ENCODE data around the gene MOGAT1. TPM values are rescaled to one million over a fixed set of nuclear protein-coding genes. Genes with fewer than 3 reads are reported as not detected.

Gene MOGAT1
- total RNA-seq, 1 experiment from 2014 or later, result not detected

DNA sequence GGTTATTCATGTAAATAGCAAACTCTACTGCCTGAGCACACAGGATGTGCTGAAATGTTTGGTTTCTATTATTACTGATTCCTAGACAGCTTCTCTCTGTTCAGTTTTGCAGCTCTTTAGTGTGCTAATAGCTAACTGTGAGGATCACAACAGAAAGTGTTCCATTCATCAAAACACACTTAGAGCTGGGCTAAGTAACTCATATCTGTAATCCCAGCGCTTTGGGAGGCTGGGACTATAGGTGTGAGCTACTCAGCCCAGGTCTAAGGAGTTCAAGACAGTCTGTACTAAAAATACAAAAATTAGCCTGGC lies 63.2 kb downstream of the MOGAT1 start:
- Histone ChIP-seq H2BK12ac (ENCODE audit: insufficient read length, low read depth, low read length) (no peak overlapping the region), H3K18ac (ENCODE audit: insufficient read length, low read depth, low read length) (no peak overlapping the region), H2AFZ (ENCODE audit: low read length) (no peak overlapping the region), H4K5ac (ENCODE audit: insufficient read length, low read depth, low read length) (no peak overlapping the region), H3K9ac (ENCODE audit: extremely low read depth, insufficient read length, low read length) (no peak overlapping the region), H3K79me1 (ENCODE audit: insufficient read depth, low read depth, low read length, poor library complexity, severe bottlenecking) (no peaks in the 10 kb centered on the region), H2AK5ac (ENCODE audit: insufficient read length, low read length) (no peak overlapping the region), H3K23me2 (ENCODE audit: insufficient read length, low read depth, low read length, poor library complexity, severe bottlenecking) (no peaks in the 10 kb centered on the region), H3K14ac (ENCODE audit: insufficient read depth, low read length) (no peak overlapping the region), H3T11ph (ENCODE audit: low read length) (no peak overlapping the region), H4K20me1 (ENCODE audit: control insufficient read depth, insufficient read depth, insufficient read length) (no peaks in the 10 kb centered on the region), H2BK15ac (ENCODE audit: low read depth, low read length) (no peak overlapping the region), H3K4ac (ENCODE audit: low read depth, low read length) (no peak overlapping the region), H3K9me3 (ENCODE audit: control insufficient read depth, low read depth, low read length) (no peaks in the 10 kb centered on the region), H3K27ac (ENCODE audit: insufficient read length, low read depth, low read length) (no peak overlapping the region), H2BK5ac (ENCODE audit: insufficient read length, low read length) (no peak overlapping the region), H3K4me1 (ENCODE audit: insufficient read depth, low read length) (no peaks in the 10 kb centered on the region), H3K56ac (ENCODE audit: insufficient read length, low read depth, low read length) (no peak overlapping the region), H3K79me2 (ENCODE audit: insufficient read depth, low read length) (no peaks in the 10 kb centered on the region), H3K27me3 (ENCODE audit: insufficient read depth, low read length) (no peaks in the 10 kb centered on the region), H2BK20ac (ENCODE audit: low read depth, low read length, poor library complexity, severe bottlenecking) (no peak overlapping the region), H2BK120ac (ENCODE audit: low read depth, low read length, poor library complexity, severe bottlenecking) (no peak overlapping the region), H4K91ac (ENCODE audit: insufficient read length, low read depth, low read length) (no peak overlapping the region), H4K8ac (replicated peaks; ENCODE audit: insufficient read length, low read depth, low read length) (no peak overlapping the region), H3K4me2 (ENCODE audit: insufficient read depth, insufficient read length, low read length) (no peak overlapping the region), H3K23ac (ENCODE audit: insufficient read length, low read depth, low read length) (no peak overlapping the region)
- Mint-ChIP-seq H3K36me3 (ENCODE audit: insufficient read depth in 1 of 3, low read depth in 3 of 3) (0 out of 7 replicates have a peak, but pooled peaks cover 0 to 3% (median 0%) of the 10 kb centered on the region in 3 experiments), H3K9me3 (no peaks in the 10 kb centered on the region; a peak in 2 of 5 replicates), H3K27me3 (ENCODE audit: low read depth) (no peaks in the 10 kb centered on the region; the same call in 1 of the 2 replicates), H3K27ac (no peak overlapping the region), H3K4me1 (peaks cover 18 to 20% of the 10 kb centered on the region in 2 experiments), H3K4me3 (no peak overlapping the region)
- no peak for DNase-seq
- TF ChIP-seq, protein P1, sequence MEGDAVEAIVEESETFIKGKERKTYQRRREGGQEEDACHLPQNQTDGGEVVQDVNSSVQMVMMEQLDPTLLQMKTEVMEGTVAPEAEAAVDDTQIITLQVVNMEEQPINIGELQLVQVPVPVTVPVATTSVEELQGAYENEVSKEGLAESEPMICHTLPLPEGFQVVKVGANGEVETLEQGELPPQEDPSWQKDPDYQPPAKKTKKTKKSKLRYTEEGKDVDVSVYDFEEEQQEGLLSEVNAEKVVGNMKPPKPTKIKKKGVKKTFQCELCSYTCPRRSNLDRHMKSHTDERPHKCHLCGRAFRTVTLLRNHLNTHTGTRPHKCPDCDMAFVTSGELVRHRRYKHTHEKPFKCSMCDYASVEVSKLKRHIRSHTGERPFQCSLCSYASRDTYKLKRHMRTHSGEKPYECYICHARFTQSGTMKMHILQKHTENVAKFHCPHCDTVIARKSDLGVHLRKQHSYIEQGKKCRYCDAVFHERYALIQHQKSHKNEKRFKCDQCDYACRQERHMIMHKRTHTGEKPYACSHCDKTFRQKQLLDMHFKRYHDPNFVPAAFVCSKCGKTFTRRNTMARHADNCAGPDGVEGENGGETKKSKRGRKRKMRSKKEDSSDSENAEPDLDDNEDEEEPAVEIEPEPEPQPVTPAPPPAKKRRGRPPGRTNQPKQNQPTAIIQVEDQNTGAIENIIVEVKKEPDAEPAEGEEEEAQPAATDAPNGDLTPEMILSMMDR (conservative IDR thresholded peaks at IDR 0.05), result no peak
- no CpG with 5 or more reads among the region's 1 CpG for WGBS (ENCODE audit: extremely low coverage, insufficient read length, low lambda C conversion rate)

Data from H9 (cell line).